Myocyte (in vitro differentiated cells): ENCODE data around the gene CEP192. TPM values are rescaled to one million over a fixed set of nuclear protein-coding genes. Genes with fewer than 3 reads are reported as not detected.
"Not testable (repeated sequence)": the region's sequence is repeated elsewhere in the genome, so short reads cannot be mapped to it uniquely, and the experiment has no call there.

Source experiments
- DNase-seq: peaks from one replicate; pipeline ENCODE4 v3.0.0-alpha.2; 2012; ENCODE audit warnings: low read depth
- total RNA-seq: library from RNA; depleted of rRNA; stranded (reverse); fragments of >200 nt; gene quantifications from 2 replicates; pipeline ENCODE4 v1.2.3, GENCODE V29; 2014

CEP192 gene
- total RNA-seq, 1 donor from 2014 or later, result 17.0 TPM

- DNase-seq, result no peak
Observed at GRCh38 chr18:13032173-13032572, 41.0 kb downstream of the CEP192 start.

GRCh38 chr18:13035249-13035914 lies 44.2 kb downstream of the CEP192 start:
- DNase-seq, result no peak

- no peak for DNase-seq
Observed at GRCh38 chr18:13036622-13037320, 45.6 kb downstream of the CEP192 start.

GRCh38 chr18:13039806-13040205 lies 48.6 kb downstream of the CEP192 start:
- DNase-seq, result no peak

- DNase-seq, result no peak
Observed at GRCh38 chr18:13043066-13043465, 51.9 kb downstream of the CEP192 start.

GRCh38 chr18:13048061-13048595 lies 57.0 kb downstream of the CEP192 start:
- DNase-seq, result no peak

GRCh38 chr18:13051159-13051558 lies 60.0 kb downstream of the CEP192 start:
- no peak for DNase-seq

- no peak for DNase-seq
Observed at GRCh38 chr18:13051950-13052349, 60.8 kb downstream of the CEP192 start.

GRCh38 chr18:13054336-13054735 lies 63.2 kb downstream of the CEP192 start:
- no peak for DNase-seq

GRCh38 chr18:13061630-13062189 lies 70.5 kb downstream of the CEP192 start:
- no peak for DNase-seq

GRCh38 chr18:13067124-13067523 lies 76.0 kb downstream of the CEP192 start:
- DNase-seq, result no peak

GRCh38 chr18:13067966-13068365 lies 76.8 kb downstream of the CEP192 start:
- peak; percentile 78 for DNase-seq

- peak; percentile 63 for DNase-seq
Observed at GRCh38 chr18:13070460-13070859, 79.3 kb downstream of the CEP192 start.

GRCh38 chr18:13076886-13077285 lies 85.7 kb downstream of the CEP192 start:
- no peak for DNase-seq

- no peak for DNase-seq
Observed at GRCh38 chr18:13077473-13077872, 86.3 kb downstream of the CEP192 start.

GRCh38 chr18:13078065-13078464 lies 86.9 kb downstream of the CEP192 start:
- DNase-seq, result not testable (repeated sequence)

GRCh38 chr18:13086906-13087305 lies 95.7 kb downstream of the CEP192 start:
- DNase-seq, result no peak

GRCh38 chr18:13095466-13095865 lies 104.3 kb downstream of the CEP192 start:
- DNase-seq, result no peak

- DNase-seq, result no peak
Observed at GRCh38 chr18:13096232-13096631, 105.1 kb downstream of the CEP192 start.

GRCh38 chr18:13096719-13097118 lies 105.6 kb downstream of the CEP192 start:
- DNase-seq, result no peak

GRCh38 chr18:13098104-13098503 lies 106.9 kb downstream of the CEP192 start:
- not testable (repeated sequence) for DNase-seq

- no peak for DNase-seq
Observed at GRCh38 chr18:13099113-13099512, 108.0 kb downstream of the CEP192 start.
